ENCODE measurements around the gene ORM1.

The ORM1 gene

DNA sequence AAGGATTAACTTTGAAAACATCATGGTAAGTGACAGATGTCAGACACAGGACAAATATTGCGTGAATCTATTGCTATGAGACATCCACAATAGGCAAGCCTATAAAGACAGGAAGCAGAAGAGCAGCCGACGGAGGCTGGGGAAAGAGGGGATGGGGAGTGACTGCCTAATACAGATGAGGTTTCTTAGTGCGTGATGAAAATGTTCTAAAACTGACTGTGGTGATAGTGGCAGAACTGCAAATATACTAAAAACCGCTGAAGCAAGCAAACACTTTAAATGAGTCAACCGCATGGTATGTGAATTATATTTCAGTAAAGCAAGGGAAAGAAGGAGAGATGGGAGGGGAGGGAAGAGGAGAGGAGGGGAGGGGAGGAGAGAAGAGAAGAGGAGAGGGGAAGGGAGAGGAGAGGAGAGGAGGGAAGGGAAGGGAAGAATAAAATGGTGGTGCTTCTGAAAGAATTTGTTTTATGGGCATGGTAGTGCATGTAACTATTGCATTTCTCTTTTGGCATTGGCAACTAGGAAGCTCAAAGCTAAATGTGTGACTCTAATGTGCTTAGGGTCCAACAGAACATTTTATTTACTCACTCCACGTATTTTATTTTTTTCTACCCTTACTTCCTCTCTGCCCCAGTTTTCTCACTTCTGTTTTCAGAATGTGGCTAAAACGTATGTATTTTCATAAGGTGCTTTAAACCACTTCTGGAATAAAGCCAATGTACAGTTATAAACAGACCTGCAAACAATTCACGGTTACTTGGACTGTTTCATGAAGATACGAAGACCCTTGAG is 43.6 kb downstream of the ORM1 start:
- peaks cover 23% of the 10 kb centered on the region for H3K36me3 ChIP-seq (replicated peaks; ENCODE audit: insufficient read depth, low read length)

DNA sequence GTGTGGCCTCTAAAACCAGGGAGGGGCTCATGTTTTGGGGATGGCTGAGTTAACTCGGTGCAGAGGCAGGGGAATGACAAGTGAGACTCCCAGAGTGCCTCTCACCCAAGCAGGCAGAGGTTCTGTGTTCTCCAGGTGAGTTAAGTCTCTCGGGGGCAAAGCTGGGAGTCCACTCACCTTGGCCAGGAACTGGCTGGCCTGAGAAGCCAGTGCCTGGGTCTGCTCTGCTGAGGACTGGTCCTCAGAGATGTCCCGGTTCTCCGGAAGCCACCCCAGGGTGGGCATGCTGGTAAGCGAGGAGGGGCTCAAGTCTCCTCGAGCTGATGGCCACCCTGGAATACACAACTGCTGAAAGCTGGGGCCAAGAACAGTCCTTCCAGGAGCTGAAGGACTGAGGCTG is 44.5 kb downstream of the ORM1 start:
- H2AFZ ChIP-seq (ENCODE audit: low read length) = no peak overlapping the region
- H3K4me1 ChIP-seq (ENCODE audit: low read length) = peaks cover 89% of the 10 kb centered on the region
- H3K9ac ChIP-seq (ENCODE audit: low read length) = peak overlapping the region; percentile 67
- H3K9me2 ChIP-seq (replicated peaks; ENCODE audit: insufficient read depth, low read length) = no peaks in the 10 kb centered on the region
- peak overlapping the region; percentile 11; the same call in 1 of the 2 replicates for H3K4me3 ChIP-seq (ENCODE audit: low read length)
- peaks cover 72% of the 10 kb centered on the region for H3K79me2 ChIP-seq (ENCODE audit: low read length)
- H3K36me3 ChIP-seq (replicated peaks; ENCODE audit: insufficient read depth, low read length) = peaks cover 20% of the 10 kb centered on the region; the same call in 1 of the 2 replicates
- H3K27ac ChIP-seq (ENCODE audit: low read length) = peak overlapping the region; percentile 97
- H3K4me2 ChIP-seq (ENCODE audit: low read depth, low read length) = peak overlapping the region; percentile 48; the same call in 1 of the 2 replicates
- H4K20me1 ChIP-seq (ENCODE audit: insufficient read depth, low read length) = no peaks in the 10 kb centered on the region
- H3F3A ChIP-seq (ENCODE audit: insufficient read depth, low read length) = peaks cover 48% of the 10 kb centered on the region
- TF ChIP-seq EZH2 (optimal IDR thresholded peaks at IDR 0.05; ENCODE audit: low read depth, low read length) (no peak), EZH2phosphoT487 (IDR thresholded peaks at IDR 0.05; ENCODE audit: low read length) (no peak)
- TF ChIP-seq, protein P1, sequence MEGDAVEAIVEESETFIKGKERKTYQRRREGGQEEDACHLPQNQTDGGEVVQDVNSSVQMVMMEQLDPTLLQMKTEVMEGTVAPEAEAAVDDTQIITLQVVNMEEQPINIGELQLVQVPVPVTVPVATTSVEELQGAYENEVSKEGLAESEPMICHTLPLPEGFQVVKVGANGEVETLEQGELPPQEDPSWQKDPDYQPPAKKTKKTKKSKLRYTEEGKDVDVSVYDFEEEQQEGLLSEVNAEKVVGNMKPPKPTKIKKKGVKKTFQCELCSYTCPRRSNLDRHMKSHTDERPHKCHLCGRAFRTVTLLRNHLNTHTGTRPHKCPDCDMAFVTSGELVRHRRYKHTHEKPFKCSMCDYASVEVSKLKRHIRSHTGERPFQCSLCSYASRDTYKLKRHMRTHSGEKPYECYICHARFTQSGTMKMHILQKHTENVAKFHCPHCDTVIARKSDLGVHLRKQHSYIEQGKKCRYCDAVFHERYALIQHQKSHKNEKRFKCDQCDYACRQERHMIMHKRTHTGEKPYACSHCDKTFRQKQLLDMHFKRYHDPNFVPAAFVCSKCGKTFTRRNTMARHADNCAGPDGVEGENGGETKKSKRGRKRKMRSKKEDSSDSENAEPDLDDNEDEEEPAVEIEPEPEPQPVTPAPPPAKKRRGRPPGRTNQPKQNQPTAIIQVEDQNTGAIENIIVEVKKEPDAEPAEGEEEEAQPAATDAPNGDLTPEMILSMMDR (IDR thresholded peaks at IDR 0.05; ENCODE audit: low read length) = no peak
- H3K9me3 ChIP-seq (replicated peaks; ENCODE audit: insufficient read depth, low read length) = no peaks in the 10 kb centered on the region
- no peaks in the 10 kb centered on the region for H3K27me3 ChIP-seq (replicated peaks; ENCODE audit: insufficient read depth, low read length)
- DNase-seq = no peak

More for the DNA sequence above, 43.6 kb downstream of the ORM1 start:
- H2AFZ ChIP-seq (ENCODE audit: low read length) = no peak overlapping the region
- H3K9ac ChIP-seq (ENCODE audit: low read length) = peak overlapping the region; percentile 67
- H3K79me2 ChIP-seq (ENCODE audit: low read length) = peaks cover 74% of the 10 kb centered on the region
- no peaks in the 10 kb centered on the region for H3K9me3 ChIP-seq (replicated peaks; ENCODE audit: insufficient read depth, low read length)
- H3K27ac ChIP-seq (ENCODE audit: low read length) = peak overlapping the region; percentile 97
- peaks cover 39% of the 10 kb centered on the region for H3F3A ChIP-seq (ENCODE audit: insufficient read depth, low read length)
- H3K4me2 ChIP-seq (ENCODE audit: low read depth, low read length) = peak overlapping the region; percentile 48
- H3K4me1 ChIP-seq (ENCODE audit: low read length) = peaks cover 80% of the 10 kb centered on the region
- no peaks in the 10 kb centered on the region for H3K27me3 ChIP-seq (replicated peaks; ENCODE audit: insufficient read depth, low read length)
- DNase-seq = peak; percentile 75
- H4K20me1 ChIP-seq (ENCODE audit: insufficient read depth, low read length) = no peaks in the 10 kb centered on the region
- peak overlapping the region; percentile 19; the same call in 1 of the 2 replicates for H3K4me3 ChIP-seq (ENCODE audit: low read length)
- H3K9me2 ChIP-seq (replicated peaks; ENCODE audit: insufficient read depth, low read length) = no peaks in the 10 kb centered on the region
- TF ChIP-seq EZH2 (optimal IDR thresholded peaks at IDR 0.05; ENCODE audit: low read depth, low read length) = no peak
- TF ChIP-seq, protein P1 (IDR thresholded peaks at IDR 0.05; ENCODE audit: low read length) = no peak
- TF ChIP-seq EZH2phosphoT487 (IDR thresholded peaks at IDR 0.05; ENCODE audit: low read length) = no peak

DNA sequence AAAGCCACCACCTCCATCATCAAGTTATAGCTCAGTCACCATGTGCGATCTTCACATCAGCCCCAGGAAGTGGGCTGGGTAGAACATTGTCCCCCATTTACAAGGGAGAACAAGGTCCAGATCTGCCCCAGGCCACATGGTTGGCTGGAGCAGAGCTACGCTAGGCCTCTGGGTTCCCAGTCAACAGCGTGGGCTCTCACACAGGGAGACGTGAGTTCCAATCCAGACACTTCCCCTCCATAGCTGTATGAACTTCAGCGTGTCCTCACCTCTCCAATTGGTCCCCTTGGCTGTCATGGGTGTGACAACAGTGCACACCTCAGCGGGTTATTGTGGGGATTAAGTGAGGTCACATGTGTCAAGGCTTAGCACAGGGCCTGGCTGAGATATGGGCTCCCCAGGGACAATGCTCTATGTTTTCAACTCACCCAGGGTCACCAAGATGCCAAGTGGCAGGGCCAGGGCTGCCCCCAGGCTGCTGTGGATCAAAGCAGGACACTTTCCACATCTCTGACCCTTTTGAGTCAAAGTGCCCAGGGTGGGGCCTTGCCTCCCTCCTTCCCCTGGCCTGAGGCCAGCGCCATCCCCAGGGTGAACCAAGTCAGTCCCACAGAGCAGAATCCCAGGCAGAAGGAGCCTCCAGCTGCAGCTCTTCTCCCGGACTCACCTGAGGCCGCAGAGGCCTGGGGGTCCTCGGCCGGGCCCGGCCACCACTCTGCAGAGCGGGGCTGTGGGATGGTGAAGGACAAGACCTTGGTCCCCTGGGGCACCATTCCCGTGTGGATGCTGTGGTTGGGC is 45.1 kb downstream of the ORM1 start:
- H3K9ac ChIP-seq (ENCODE audit: low read length) = peak overlapping the region; percentile 67
- H3K79me2 ChIP-seq (ENCODE audit: low read length) = peaks cover 69% of the 10 kb centered on the region
- DNase-seq = no peak
- H3F3A ChIP-seq (ENCODE audit: insufficient read depth, low read length) = peaks cover 54% of the 10 kb centered on the region
- peak overlapping the region; percentile 97 for H3K27ac ChIP-seq (ENCODE audit: low read length)
- TF ChIP-seq EZH2phosphoT487 (IDR thresholded peaks at IDR 0.05; ENCODE audit: low read length) (no peak), EZH2 (optimal IDR thresholded peaks at IDR 0.05; ENCODE audit: low read depth, low read length) (no peak)
- TF ChIP-seq, protein P1 (IDR thresholded peaks at IDR 0.05; ENCODE audit: low read length) = no peak
- no peaks in the 10 kb centered on the region for H4K20me1 ChIP-seq (ENCODE audit: insufficient read depth, low read length)
- H3K27me3 ChIP-seq (replicated peaks; ENCODE audit: insufficient read depth, low read length) = no peaks in the 10 kb centered on the region
- 0 out of 2 replicates have a peak overlapping the region, but pooled peaks have one; percentile 11 for H3K4me3 ChIP-seq (ENCODE audit: low read length)
- no peaks in the 10 kb centered on the region for H3K9me3 ChIP-seq (replicated peaks; ENCODE audit: insufficient read depth, low read length)
- H3K4me2 ChIP-seq (ENCODE audit: low read depth, low read length) = peak overlapping the region; percentile 48; the same call in 1 of the 2 replicates
- no peaks in the 10 kb centered on the region for H3K9me2 ChIP-seq (replicated peaks; ENCODE audit: insufficient read depth, low read length)
- no peak overlapping the region for H2AFZ ChIP-seq (ENCODE audit: low read length)
- peaks cover 94% of the 10 kb centered on the region for H3K4me1 ChIP-seq (ENCODE audit: low read length)
- H3K36me3 ChIP-seq (replicated peaks; ENCODE audit: insufficient read depth, low read length) = peaks cover 17% of the 10 kb centered on the region; the same call in 1 of the 2 replicates
